CD4-positive, alpha-beta T cell (primary cell): ENCODE results near the gene OR52E1. TPM values are rescaled to one million over a fixed set of nuclear protein-coding genes. Genes with fewer than 3 reads are reported as not detected.
"Not testable (repeated sequence)": the region's sequence is repeated elsewhere in the genome, so short reads cannot be mapped to it uniquely, and the experiment has no call there.

Experiments used
- ATAC-seq: fragments of 200-7000 bp; cut with Tn5 transposase; one replicate; pipeline ENCODE4 v1.10.0; 2022; ENCODE audit warnings: mild to moderate bottlenecking; ENCODE audit not compliant: poor library complexity
- CTCF ChIA-PET: fragments of 350-600 bp; sonication (Branson Sonifier 250); formaldehyde crosslinking; loops from one replicate; lab custom pipeline; 2021; ENCODE audit warnings: antibody characterized with exemption, inconsistent platforms; lab: Charles Lee
- POLR2A ChIA-PET: fragments of 350-600 bp; sonication (Branson Sonifier 250); formaldehyde crosslinking; loops from one replicate; lab custom pipeline; 2021; ENCODE audit warnings: antibody characterized with exemption, inconsistent platforms; lab: Charles Lee
- DNase-seq, 14 experiments: peaks; one replicate each; pipeline ENCODE4 v3.0.0-alpha.2; 2013 to 2020; ENCODE audit warnings: mixed read lengths in 2 of 14
- H3K27ac ChIP-seq, 2 donors: one replicate each; pipeline versions ENCODE4 v1.5.1 to v1.7.0; 2013; ENCODE audit warnings: low read length in 2 of 2, low read depth in 1 of 2, mild to moderate bottlenecking in 1 of 2
- H3K27me3 ChIP-seq, 2 experiments: 1 replicate in 1 of 2; 2 replicates in 1 of 2; pipeline versions ENCODE4 v1.6.1 to v1.7.0; 2013; ENCODE audit warnings: low read length in 2 of 2, control low read depth in 1 of 2, mild to moderate bottlenecking in 1 of 2, moderate library complexity in 1 of 2; ENCODE audit not compliant: insufficient read depth in 2 of 2, control insufficient read depth in 1 of 2
- H3K36me3 ChIP-seq: one replicate; pipeline ENCODE4 v1.6.1; 2013; ENCODE audit warnings: low read length, control low read depth; ENCODE audit not compliant: insufficient read depth
- H3K4me1 ChIP-seq: one replicate; pipeline ENCODE4 v1.6.1; 2013; ENCODE audit warnings: low read length, control low read depth; ENCODE audit not compliant: insufficient read depth
- H3K4me3 ChIP-seq: one replicate; pipeline ENCODE4 v1.5.1; 2013; ENCODE audit warnings: mild to moderate bottlenecking, low read length, moderate library complexity
- H3K9me3 ChIP-seq, 2 experiments: 1 replicate in 1 of 2; 2 replicates in 1 of 2; pipeline versions ENCODE4 v1.6.1 to v1.7.0; 2013; ENCODE audit warnings: low read length in 2 of 2, mild to moderate bottlenecking in 2 of 2, control low read depth in 1 of 2, moderate library complexity in 1 of 2; ENCODE audit not compliant: control insufficient read depth in 1 of 2, insufficient read depth in 1 of 2
- H3K27ac Mint-ChIP-seq: one replicate; pipeline ENCODE4 v1.8.0; 2020; ENCODE audit warnings: mixed read lengths
- H3K27me3 Mint-ChIP-seq: one replicate; pipeline ENCODE4 v1.8.0; 2021; ENCODE audit warnings: mixed read lengths
- H3K36me3 Mint-ChIP-seq: one replicate; pipeline ENCODE4 v1.8.0; 2021; ENCODE audit warnings: low read depth, mixed read lengths
- H3K4me1 Mint-ChIP-seq: one replicate; pipeline ENCODE4 v1.8.0; 2021; ENCODE audit warnings: low read depth, mixed read lengths
- H3K4me3 Mint-ChIP-seq: one replicate; pipeline ENCODE4 v1.8.0; 2020; ENCODE audit warnings: mild to moderate bottlenecking, mixed read lengths
- H3K9me3 Mint-ChIP-seq: one replicate; pipeline ENCODE4 v1.8.0; 2020; ENCODE audit warnings: mixed read lengths
- intact Hi-C, 2 experiments: fragments of 100-400 bp; cut with DNase I in 1 of 2; cut with micrococcal nuclease in 1 of 2; formaldehyde crosslinking; loops; one replicate each; pipeline versions ENCODE4 v1.15.1 to v1.9.0; 2023 to 2025; cut with DNase I, micrococcal nuclease
- total RNA-seq, 174 experiments: library from RNA in 2 of 174; stranded (reverse) in 2 of 174; gene quantifications; one replicate each; pipeline ENCODE4 v1.2.3 and lab custom pipeline; 2021 to 2026
- TF ChIP-seq, protein P1 (sequence below): fragments of 200-600 bp; IDR thresholded peaks from one replicate; pipeline ENCODE4 v1.8.0; 2022; ENCODE audit warnings: antibody characterized with exemption, mild to moderate bottlenecking

The OR52E1 gene
- total RNA-seq, 2 experiments from 2014 or later: not detected

DNA sequence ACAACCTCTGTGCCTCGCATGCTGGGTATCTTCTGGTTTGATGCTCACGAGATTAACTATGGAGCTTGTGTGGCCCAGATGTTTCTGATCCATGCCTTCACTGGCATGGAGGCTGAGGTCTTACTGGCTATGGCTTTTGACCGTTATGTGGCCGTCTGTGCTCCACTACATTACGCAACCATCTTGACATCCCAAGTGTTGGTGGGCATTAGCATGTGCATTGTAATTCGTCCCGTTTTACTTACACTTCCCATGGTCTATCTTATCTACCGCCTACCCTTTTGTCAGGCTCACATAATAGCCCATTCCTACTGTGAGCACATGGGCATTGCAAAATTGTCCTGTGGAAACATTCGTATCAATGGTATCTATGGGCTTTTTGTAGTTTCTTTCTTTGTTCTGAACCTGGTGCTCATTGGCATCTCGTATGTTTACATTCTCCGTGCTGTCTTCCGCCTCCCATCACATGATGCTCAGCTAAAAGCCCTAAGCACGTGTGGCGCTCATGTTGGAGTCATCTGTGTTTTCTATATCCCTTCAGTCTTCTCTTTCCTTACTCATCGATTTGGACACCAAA, 22.5 kb upstream of the OR52E1 start:
- H3K4me1 ChIP-seq: no peaks in the 10 kb centered on the region
- Mint-ChIP-seq H3K27me3 (no peaks in the 10 kb centered on the region), H3K4me1 (no peaks in the 10 kb centered on the region), H3K9me3 (no peaks in the 10 kb centered on the region), H3K27ac (no peak overlapping the region), H3K36me3 (no peaks in the 10 kb centered on the region), H3K4me3 (no peak overlapping the region)
- TF ChIP-seq, protein P1, sequence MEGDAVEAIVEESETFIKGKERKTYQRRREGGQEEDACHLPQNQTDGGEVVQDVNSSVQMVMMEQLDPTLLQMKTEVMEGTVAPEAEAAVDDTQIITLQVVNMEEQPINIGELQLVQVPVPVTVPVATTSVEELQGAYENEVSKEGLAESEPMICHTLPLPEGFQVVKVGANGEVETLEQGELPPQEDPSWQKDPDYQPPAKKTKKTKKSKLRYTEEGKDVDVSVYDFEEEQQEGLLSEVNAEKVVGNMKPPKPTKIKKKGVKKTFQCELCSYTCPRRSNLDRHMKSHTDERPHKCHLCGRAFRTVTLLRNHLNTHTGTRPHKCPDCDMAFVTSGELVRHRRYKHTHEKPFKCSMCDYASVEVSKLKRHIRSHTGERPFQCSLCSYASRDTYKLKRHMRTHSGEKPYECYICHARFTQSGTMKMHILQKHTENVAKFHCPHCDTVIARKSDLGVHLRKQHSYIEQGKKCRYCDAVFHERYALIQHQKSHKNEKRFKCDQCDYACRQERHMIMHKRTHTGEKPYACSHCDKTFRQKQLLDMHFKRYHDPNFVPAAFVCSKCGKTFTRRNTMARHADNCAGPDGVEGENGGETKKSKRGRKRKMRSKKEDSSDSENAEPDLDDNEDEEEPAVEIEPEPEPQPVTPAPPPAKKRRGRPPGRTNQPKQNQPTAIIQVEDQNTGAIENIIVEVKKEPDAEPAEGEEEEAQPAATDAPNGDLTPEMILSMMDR: no peak
- intact Hi-C loops: no loop called here
- H3K36me3 ChIP-seq: no peaks in the 10 kb centered on the region
- no peak overlapping the region for H3K27ac ChIP-seq
- H3K9me3 ChIP-seq: no peaks in the 10 kb centered on the region
- no peak overlapping the region for H3K4me3 ChIP-seq
- ATAC-seq (no peak), DNase-seq (no peak)
- H3K27me3 ChIP-seq: no peaks in the 10 kb centered on the region
- ChIA-PET POLR2A (no interaction called here), CTCF (no interaction called here)

- H3K4me3 ChIP-seq, DNase-seq, H3K9me3 ChIP-seq, H3K36me3 Mint-ChIP-seq, POLR2A ChIA-PET, H3K9me3 Mint-ChIP-seq, ATAC-seq, H3K27me3 Mint-ChIP-seq, H3K27ac ChIP-seq, H3K4me1 ChIP-seq, H3K36me3 ChIP-seq, intact Hi-C loops, CTCF ChIA-PET, H3K27me3 ChIP-seq, H3K4me3 Mint-ChIP-seq, H3K27ac Mint-ChIP-seq, H3K4me1 Mint-ChIP-seq: not testable (repeated sequence)
Measured at GRCh38 chr11:5058679-5059078, 10.7 kb upstream of the OR52E1 start.

- Mint-ChIP-seq H3K36me3 (no peaks in the 10 kb centered on the region), H3K4me3 (no peak within 1 kb of the TSS), H3K4me1 (no peaks in the 10 kb centered on the region), H3K27ac (no peak within 1 kb of the TSS), H3K9me3 (no peaks in the 10 kb centered on the region), H3K27me3 (no peaks in the 10 kb centered on the region)
- H3K27me3 ChIP-seq: no peaks in the 10 kb centered on the region
- H3K4me1 ChIP-seq: no peaks in the 10 kb centered on the region
- TF ChIP-seq, protein P1: no peak
- H3K9me3 ChIP-seq: no peaks in the 10 kb centered on the region
- H3K4me3 ChIP-seq: no peak within 1 kb of the TSS
- intact Hi-C loops: no loop called here
- ChIA-PET CTCF (no interaction called here), POLR2A (no interaction called here)
- ATAC-seq (no peak), DNase-seq (no peak)
- no peaks in the 10 kb centered on the region for H3K36me3 ChIP-seq
- H3K27ac ChIP-seq: no peak within 1 kb of the TSS
Measured at GRCh38 chr11:5059391-5059790, 10.0 kb upstream of the OR52E1 start, which contains the start of gene OR52E2. TSS of gene OR52E2 (minus strand) at chr11:5059627. CDS start at chr11:5059627, 0 bp downstream.

- Mint-ChIP-seq H3K4me3 (no peak overlapping the region), H3K36me3 (no peaks in the 10 kb centered on the region), H3K27me3 (peaks cover 5% of the 10 kb centered on the region), H3K4me1 (no peaks in the 10 kb centered on the region), H3K27ac (no peak overlapping the region), H3K9me3 (no peaks in the 10 kb centered on the region)
- intact Hi-C loops: no loop called here
- no peak for ATAC-seq
- H3K27me3 ChIP-seq: no peaks in the 10 kb centered on the region
- POLR2A ChIA-PET: interaction anchor here (0.6 kb wide), 1 partner anchor 12 kb away, joined by 3 read pairs; no protein-coding TSS in a partner anchor
- H3K4me3 ChIP-seq: no peak overlapping the region
- H3K27ac ChIP-seq: no peak overlapping the region
- TF ChIP-seq, protein P1: no peak
- CTCF ChIA-PET: interaction anchor here (1.4 kb wide), 1 partner anchor 17 kb away, joined by 3 read pairs; no protein-coding TSS in a partner anchor
- H3K4me1 ChIP-seq: no peaks in the 10 kb centered on the region
- no peak for DNase-seq
- H3K36me3 ChIP-seq: no peaks in the 10 kb centered on the region
- no peaks in the 10 kb centered on the region for H3K9me3 ChIP-seq
Measured at GRCh38 chr11:5065027-5065426, 4.3 kb upstream of the OR52E1 start.
